ENCODE measurements around the gene MED13L.

DNA sequence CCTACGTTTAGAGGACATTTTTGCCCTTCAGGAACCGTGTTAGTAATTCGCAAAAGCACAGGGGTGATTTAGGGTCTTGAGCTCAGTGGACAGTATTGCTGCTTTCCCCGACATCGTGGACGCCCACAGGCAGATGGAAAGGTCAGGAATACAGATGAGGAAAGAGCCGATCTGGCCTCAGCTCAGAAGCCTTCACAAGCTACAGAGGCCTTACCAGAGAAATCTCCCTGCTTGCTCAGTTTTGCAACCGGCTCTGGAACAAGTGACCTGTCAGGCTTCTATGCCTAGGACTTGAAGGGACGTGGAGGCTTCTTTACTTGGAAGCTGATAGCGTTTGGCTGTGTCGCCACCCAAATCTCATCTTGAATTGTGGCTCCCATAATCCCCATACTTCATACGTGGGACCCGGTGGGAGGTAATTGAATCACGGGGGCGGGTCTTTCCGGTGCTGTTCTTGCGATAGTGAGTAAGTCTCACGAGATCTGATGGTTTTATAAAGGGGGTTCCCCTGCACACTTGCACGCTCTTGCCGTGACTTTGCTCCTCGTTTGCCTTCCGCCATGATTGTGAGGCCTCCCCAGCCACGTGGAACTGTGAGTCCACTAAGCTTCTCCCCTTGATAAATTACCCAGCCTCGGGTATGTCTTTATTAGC, 332.5 kb downstream of the MED13L start:
- TF ChIP-seq, protein P1, sequence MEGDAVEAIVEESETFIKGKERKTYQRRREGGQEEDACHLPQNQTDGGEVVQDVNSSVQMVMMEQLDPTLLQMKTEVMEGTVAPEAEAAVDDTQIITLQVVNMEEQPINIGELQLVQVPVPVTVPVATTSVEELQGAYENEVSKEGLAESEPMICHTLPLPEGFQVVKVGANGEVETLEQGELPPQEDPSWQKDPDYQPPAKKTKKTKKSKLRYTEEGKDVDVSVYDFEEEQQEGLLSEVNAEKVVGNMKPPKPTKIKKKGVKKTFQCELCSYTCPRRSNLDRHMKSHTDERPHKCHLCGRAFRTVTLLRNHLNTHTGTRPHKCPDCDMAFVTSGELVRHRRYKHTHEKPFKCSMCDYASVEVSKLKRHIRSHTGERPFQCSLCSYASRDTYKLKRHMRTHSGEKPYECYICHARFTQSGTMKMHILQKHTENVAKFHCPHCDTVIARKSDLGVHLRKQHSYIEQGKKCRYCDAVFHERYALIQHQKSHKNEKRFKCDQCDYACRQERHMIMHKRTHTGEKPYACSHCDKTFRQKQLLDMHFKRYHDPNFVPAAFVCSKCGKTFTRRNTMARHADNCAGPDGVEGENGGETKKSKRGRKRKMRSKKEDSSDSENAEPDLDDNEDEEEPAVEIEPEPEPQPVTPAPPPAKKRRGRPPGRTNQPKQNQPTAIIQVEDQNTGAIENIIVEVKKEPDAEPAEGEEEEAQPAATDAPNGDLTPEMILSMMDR (conservative IDR thresholded peaks at IDR 0.05; ENCODE audit: low read length): no peak
- TF ChIP-seq EZH2phosphoT487 (IDR thresholded peaks at IDR 0.05; ENCODE audit: borderline replicate concordance, low read depth, low read length): no peak

Measured in OCI-LY7 (cell line).